ENCODE results near the gene CD207.
"Not testable (repeated sequence)": the region's sequence is repeated elsewhere in the genome, so short reads cannot be mapped to it uniquely, and the experiment has no call there.

The CD207 gene

GRCh38 chr2:70830366-70830765 is 5.2 kb downstream of the CD207 start:
- intact Hi-C loops (cut with DNase I), result no loop called here
- no peak for DNase-seq

DNA sequence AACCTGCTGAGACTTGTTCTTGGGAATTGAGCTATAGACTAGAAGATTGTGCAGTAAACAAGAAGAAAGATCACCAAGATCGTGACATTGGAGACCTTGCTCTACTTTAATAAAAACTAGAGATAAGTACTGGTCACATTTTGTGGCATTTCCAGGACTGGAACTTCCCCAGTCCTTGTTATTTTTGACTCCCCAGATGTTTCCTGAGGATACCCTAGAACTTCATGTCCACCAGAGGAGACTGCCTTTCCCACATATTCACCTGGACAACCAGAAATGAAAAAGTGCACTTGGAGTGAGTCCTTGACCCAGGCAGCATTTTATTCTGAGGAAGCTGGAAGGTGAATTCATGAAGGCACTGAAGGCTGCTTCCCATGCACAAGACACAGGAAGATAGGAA is 5.7 kb downstream of the CD207 start:
- no peak for DNase-seq
- intact Hi-C loops (cut with DNase I), result no loop called here

DNA sequence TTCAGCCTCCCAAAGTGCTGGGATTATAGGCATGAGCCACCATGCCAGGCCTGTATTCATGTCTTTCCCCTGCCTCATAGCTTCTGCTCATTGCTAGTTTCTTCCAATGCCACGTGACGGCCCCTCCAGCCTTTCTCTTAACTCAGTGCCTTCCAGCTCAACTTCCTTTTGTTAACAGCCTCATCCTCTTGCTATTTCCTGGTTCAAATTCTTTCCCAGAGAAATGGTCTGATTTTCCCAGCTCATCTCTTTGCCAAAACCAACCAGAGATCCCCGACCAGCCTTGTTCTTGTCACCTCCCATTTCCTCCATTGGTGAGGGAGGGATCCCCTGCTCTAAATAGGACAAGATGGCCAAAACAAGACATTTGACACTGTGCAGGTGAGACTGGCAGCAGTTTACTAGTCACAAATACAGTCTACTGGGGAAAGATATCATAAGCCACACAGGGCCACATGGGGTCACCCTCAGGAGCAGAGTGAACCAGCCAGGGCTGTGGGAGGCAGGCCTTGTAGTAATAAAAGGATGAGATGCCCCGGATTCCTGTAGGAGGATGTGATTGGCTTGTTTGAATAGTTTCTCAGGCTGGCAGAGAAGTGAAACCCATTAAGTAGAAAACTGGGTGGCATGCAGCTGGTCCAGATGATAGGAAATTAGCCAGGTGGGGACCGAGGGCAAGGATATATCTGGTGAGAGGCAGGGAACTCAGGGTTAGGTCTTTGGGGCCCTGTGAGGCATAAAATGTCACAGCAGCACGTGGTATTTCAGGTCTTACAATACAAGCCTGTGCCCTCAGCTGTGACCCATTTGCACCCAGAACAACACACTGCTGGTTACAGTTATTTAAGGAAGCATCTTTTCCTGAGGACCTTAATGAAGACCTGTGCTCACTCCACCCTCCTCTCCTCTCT is 6.4 kb downstream of the CD207 start:
- intact Hi-C loops (cut with DNase I), result no loop called here

GRCh38 chr2:70828115-70828514 is 7.5 kb downstream of the CD207 start:
- intact Hi-C loops (cut with DNase I), result no loop called here

More for the DNA sequence above, 6.4 kb downstream of the CD207 start:
- DNase-seq, result no peak

DNA sequence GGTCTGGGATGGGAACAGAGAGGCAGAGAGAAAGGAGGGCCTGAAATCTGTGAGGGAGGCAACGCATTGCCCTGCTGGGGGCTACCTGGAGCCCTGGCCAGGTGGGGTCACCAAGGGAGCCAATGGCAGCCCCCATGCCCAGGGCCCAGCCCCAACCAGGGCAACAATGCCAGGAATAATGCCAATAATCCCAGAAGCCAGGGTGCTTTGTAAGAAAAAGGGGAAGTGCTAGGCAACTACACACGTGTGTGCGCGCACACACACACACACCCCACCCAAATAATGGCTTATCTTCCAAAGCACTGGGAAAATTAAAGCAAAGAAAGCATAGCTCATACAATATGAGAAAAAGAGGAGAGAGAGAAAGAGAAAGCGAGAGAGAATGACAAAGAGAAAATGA is 8.2 kb downstream of the CD207 start:
- DNase-seq, result no peak

More at GRCh38 chr2:70828115-70828514, 7.5 kb downstream of the CD207 start:
- no peak for DNase-seq

GRCh38 chr2:70826696-70827350 is 8.8 kb downstream of the CD207 start:
- intact Hi-C loops (cut with DNase I), result no loop called here
- DNase-seq, result no peak

More for the DNA sequence above, 8.2 kb downstream of the CD207 start:
- intact Hi-C loops (cut with DNase I), result no loop called here

- intact Hi-C loops (cut with DNase I), result no loop called here
- DNase-seq, result no peak
These were observed 12.4 kb downstream of the CD207 start for GRCh38 chr2:70823249-70823648.

DNA sequence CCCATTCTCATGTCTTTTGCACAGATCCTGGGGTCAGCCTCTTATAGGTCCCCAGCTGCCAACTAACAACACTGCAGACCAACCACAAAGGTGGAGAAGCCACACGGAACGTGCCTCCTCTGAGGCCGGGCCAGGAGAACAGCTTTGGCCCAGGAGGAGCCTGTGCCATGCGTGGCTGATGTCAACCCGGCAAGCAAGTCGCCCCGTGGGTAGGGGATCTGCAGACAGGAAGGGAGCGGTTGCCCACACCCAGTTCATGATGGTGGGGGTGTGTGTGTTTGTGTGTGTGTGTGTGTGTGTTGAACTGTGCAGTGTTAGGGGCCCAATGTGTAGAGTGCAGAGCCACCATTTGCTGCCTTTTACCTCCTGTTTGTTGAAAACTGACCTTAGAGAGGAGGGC is 12.8 kb downstream of the CD207 start:
- DNase-seq, result no peak

GRCh38 chr2:70820499-70820898 is 15.1 kb downstream of the CD207 start, which contains the start of gene CLEC4F:
TSS of gene CLEC4F (minus strand) at chr2:70820599. CDS start at chr2:70820523, 76 bp downstream.
- intact Hi-C loops (cut with DNase I), result no loop called here
- no peak for DNase-seq

More for the DNA sequence above, 12.8 kb downstream of the CD207 start:
- intact Hi-C loops (cut with DNase I), result no loop called here

DNA sequence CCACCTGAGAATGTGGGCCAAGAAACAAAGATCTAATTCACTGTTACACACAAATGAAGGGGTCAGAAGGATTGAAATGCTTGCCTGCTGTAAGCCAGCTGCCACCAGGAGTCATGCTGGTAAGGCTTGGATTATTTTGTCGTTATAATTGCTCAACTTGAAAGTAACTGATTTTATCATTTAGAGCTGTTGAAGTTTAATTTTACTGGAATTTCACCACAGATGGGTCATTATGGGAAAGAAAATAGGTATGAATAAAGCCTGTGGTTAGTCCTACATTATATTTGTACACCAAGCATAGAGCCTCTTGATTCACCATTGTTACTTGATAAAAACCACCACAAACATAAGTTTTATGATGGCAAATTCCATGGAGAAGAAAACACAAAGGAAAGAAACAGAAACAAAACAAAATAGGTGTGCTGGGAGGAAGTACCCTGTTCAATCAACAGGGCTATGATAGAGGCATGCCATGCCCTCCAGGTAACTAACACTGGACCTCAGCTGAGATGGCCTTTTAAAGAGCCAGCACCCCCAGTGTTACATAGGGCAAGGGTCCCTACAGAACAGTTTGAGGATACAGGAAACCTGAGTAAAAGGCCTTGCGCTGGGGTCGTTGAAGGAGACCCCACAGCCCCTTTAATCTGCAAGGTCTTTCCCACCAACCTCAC is 18.2 kb downstream of the CD207 start:
- DNase-seq, result no peak
- intact Hi-C loops (cut with DNase I), result no loop called here

GRCh38 chr2:70816726-70817125 is 18.9 kb downstream of the CD207 start:
- intact Hi-C loops (cut with DNase I), result no loop called here
- DNase-seq, result no peak

DNA sequence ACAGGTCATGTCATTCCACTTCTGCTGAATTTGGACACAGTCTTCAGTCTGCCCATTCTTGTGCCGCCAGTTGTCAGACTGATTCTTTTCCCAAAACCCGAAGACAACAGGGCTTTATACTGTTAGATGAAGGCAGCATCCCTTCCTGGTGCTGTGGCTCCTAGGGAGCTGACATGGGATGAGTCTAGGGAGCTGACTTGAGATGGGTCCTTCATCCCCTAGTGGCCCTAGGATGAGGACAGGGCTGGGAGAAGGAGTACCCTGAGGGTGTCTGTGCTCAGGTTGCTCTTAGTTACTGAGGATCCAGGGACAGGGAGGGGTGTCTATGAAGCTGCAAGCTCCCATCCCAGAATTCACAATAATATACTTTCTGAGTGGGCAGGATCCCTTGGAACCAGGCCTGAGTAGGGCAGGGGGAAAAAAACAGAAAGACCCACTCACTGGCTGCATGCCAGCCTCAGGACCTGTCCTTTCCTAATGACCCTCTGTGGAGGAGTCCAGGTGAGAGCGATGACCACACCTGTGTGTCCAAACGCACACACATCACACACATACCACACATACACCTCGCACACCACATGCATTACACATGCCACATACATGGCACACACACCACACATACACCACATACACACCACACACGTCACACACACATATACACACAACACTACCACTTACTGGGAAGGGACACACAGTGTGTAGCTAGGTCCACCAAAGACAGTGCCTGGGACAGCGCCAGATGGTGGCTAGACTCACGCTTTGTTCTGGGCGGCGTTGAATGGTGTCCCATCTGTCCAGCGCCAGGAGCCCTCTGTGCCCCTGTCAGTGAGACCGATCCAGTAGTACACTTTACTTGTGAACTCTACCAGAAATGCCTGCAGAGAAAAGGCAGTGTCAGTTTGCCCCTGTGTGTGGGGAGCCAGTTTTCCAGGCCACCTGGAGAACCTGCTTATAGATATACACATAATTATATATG is 26.3 kb downstream of the CD207 start:
- DNase-seq, result peak in 1 of 10 donors; percentile 57
- intact Hi-C loops (cut with DNase I), result no loop called here

- intact Hi-C loops (cut with DNase I), result no loop called here
- no peak for DNase-seq
These were observed 27.8 kb downstream of the CD207 start for GRCh38 chr2:70807828-70808118.

GRCh38 chr2:70807102-70807827 is 28.4 kb downstream of the CD207 start:
- intact Hi-C loops (cut with DNase I), result no loop called here
- no peak for DNase-seq

DNA sequence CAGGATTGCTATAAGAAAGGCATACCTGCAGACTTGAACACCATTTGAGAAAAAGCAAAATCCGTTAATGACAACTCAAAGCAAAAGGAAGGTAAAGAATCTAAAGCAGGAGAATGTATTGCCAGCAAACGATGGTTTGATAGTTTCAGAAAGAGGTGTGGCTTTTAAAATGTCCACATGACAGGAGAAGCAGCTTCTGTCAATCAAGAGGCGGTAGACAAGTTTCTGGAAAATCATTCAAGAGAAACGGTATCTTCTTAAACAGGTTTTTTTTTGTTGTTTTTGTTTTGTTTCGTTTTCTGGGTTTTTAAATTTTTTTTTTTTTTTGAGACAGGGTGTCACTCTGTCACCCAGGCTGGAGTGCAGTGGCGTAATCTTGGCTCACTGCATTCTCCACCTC is 29.0 kb downstream of the CD207 start:
- DNase-seq, result no peak
- intact Hi-C loops (cut with DNase I), result no loop called here

- no peak for DNase-seq
- intact Hi-C loops (cut with DNase I), result no loop called here
These were observed 29.6 kb downstream of the CD207 start for GRCh38 chr2:70806013-70806412.

DNA sequence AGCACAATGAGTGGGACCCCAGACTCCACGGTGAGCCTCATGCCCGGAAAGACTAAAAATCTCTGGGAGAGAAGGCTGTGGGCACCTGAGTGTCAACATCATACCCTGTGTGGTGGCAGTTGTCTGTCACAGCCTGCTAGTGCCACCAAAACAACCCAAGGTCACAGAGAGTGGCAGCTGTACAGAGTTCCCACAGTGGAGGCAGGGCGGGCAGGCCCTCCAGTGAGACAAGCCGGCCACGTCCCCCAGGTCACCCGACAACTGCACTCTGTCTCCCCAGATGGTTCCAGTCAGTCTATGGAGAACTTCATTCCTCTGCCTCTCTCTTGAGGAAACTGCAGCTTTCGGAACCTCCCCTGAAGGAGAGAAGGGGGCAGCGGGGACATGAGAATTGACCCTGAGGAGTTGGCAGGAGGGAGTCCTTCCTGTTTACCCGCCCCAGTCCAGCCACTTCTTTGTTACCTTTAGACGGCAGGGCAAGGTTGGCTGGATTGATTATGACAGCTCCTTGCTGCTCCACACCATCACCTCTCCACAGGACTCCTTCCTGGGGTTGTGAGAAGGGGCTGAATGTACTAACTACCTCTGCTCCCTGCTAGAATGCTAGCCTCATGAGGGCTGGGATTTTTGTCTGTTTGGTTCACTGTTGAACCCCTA is 33.9 kb downstream of the CD207 start:
- DNase-seq, result no peak
- intact Hi-C loops (cut with DNase I), result no loop called here

GRCh38 chr2:70799706-70800105 is 35.9 kb downstream of the CD207 start:
- intact Hi-C loops (cut with DNase I), result no loop called here
- no peak for DNase-seq

GRCh38 chr2:70797996-70798395 is 37.6 kb downstream of the CD207 start:
- DNase-seq; intact Hi-C loops (cut with DNase I): not testable (repeated sequence)

All from posterior cingulate gyrus (tissue), 11 donors.